Prostate gland (tissue), 2 donors: ENCODE data around the gene EIF2B5. TPM values are rescaled to one million over a fixed set of nuclear protein-coding genes. Genes with fewer than 3 reads are reported as not detected.

Experiments
- DNase-seq: peaks from one replicate; pipeline ENCODE4 v3.0.0-alpha.2; 2019; ENCODE audit warnings: low spot score
- H3K27ac ChIP-seq, 2 donors: fragments of 200-600 bp; sonication (generic); 2 replicates each; pipeline ENCODE4 v1.5.1; 2017 to 2019
- H3K27me3 ChIP-seq: fragments of 200-600 bp; sonication (generic); replicated peaks from 2 replicates; pipeline ENCODE4 v1.5.1; 2019; ENCODE audit not compliant: insufficient read depth
- H3K36me3 ChIP-seq, 2 donors: fragments of 200-600 bp; sonication (generic); 1 replicate in 1 of 2; 2 replicates in 1 of 2; pipeline versions ENCODE4 v1.5.1 to v1.8.1; 2017 to 2019
- H3K4me1 ChIP-seq: fragments of 200-600 bp; sonication (generic); replicated peaks from 2 replicates; pipeline ENCODE4 v1.5.1; 2019
- H3K4me3 ChIP-seq, 2 donors: fragments of 200-600 bp; sonication (generic); 2 replicates each; pipeline ENCODE4 v1.5.1; 2017 to 2019
- H3K9me3 ChIP-seq: fragments of 200-600 bp; sonication (generic); 2 replicates; pipeline ENCODE4 v1.5.1; 2017
- CTCF ChIP-seq, 4 experiments: fragments of 200-600 bp in 2 of 4; fragments of 450-650 bp in 2 of 4; sonication (generic) in 2 of 4; IDR thresholded peaks; 1 replicate in 3 of 4; 2 replicates in 1 of 4; pipeline ENCODE4 v1.5.1; 2016 to 2019; ENCODE audit warnings: antibody characterized with exemption in 4 of 4, mild to moderate bottlenecking in 2 of 4, moderate library complexity in 2 of 4
- POLR2A ChIP-seq: fragments of 450-650 bp; IDR thresholded peaks from one replicate; pipeline ENCODE4 v1.6.1; 2016; ENCODE audit warnings: antibody characterized with exemption, mild to moderate bottlenecking
- POLR2AphosphoS5 ChIP-seq: sonication (generic); formaldehyde crosslinking; IDR thresholded peaks from one replicate; pipeline ENCODE4 v1.6.1; 2017; ENCODE audit warnings: antibody characterized with exemption
- WGBS: methylation state at CpG from one replicate; pipeline ENCODE4 v1.1.5; 2018; 5-methylcytosine and 5-hydroxymethylcytosine counted together
- intact Hi-C: fragments of 100-400 bp; cut with DNase I; formaldehyde crosslinking; loops from one replicate; pipeline ENCODE4 v1.14.2; 2022
- total RNA-seq, 2 donors: library from RNA; depleted of rRNA; stranded (reverse); fragments of >200 nt; gene quantifications; one replicate each; pipeline ENCODE4 v1.1.0, GENCODE V29; 2016

The EIF2B5 gene
- total RNA-seq, 2 donors from 2014 or later, result 54.9 to 61.5 TPM

GRCh38 chr3:184171562-184171961, 36.4 kb downstream of the EIF2B5 start:
- Histone ChIP-seq H3K9me3 (no peaks in the 10 kb centered on the region), H3K4me3 (no peak overlapping the region), H3K27me3 (no peaks in the 10 kb centered on the region), H3K27ac (no peak overlapping the region), H3K36me3 (peaks cover 15 to 25% of the 10 kb centered on the region in 2 donors), H3K4me1 (peaks cover 7% of the 10 kb centered on the region)
- no peak for TF ChIP-seq CTCF (IDR thresholded peaks at IDR 0.05)
- TF ChIP-seq POLR2A, result no peak
- TF ChIP-seq POLR2AphosphoS5, result no peak
- DNase-seq, result no peak
- intact Hi-C loops, result loop anchor here (5.0 kb wide), 1 partner anchor 126 kb away; the partner anchor contains the start of gene PSMD2
- WGBS, result 77% methylated on average over 9 of the region's 9 CpGs

GRCh38 chr3:184172681-184173373, 37.7 kb downstream of the EIF2B5 start:
- no peak overlapping the region for H3K27ac ChIP-seq
- H3K36me3 ChIP-seq, result peaks cover 8 to 28% of the 10 kb centered on the region in 2 donors
- TF ChIP-seq CTCF (IDR thresholded peaks at IDR 0.05) (no peak), POLR2AphosphoS5 (no peak), POLR2A (no peak)
- no peaks in the 10 kb centered on the region for H3K9me3 ChIP-seq
- H3K4me3 ChIP-seq, result no peak overlapping the region
- DNase-seq, result no peak
- H3K4me1 ChIP-seq, result peaks cover 18% of the 10 kb centered on the region
- 72% methylated on average over 5 of the region's 5 CpGs for WGBS
- no peaks in the 10 kb centered on the region for H3K27me3 ChIP-seq
- intact Hi-C loops, result loop anchor here (5.0 kb wide), 1 partner anchor 124 kb away; the partner anchor contains the start of gene PSMD2

- Histone ChIP-seq H3K4me3 (no peak overlapping the region), H3K27me3 (no peaks in the 10 kb centered on the region), H3K9me3 (no peaks in the 10 kb centered on the region), H3K4me1 (peaks cover 18% of the 10 kb centered on the region), H3K27ac (peak overlapping the region; percentile 4 to 67), H3K36me3 (peaks cover 3 to 23% of the 10 kb centered on the region in 2 donors)
- DNase-seq, result no peak
- intact Hi-C loops, result loop anchor here (5.0 kb wide), 1 partner anchor 124 kb away; the partner anchor contains the start of gene PSMD2
- WGBS, result 87% methylated on average over 2 of the region's 2 CpGs
- no peak for TF ChIP-seq CTCF (IDR thresholded peaks at IDR 0.05)
- TF ChIP-seq POLR2A, result no peak
- no peak for TF ChIP-seq POLR2AphosphoS5
Measured at GRCh38 chr3:184173374-184173722, 38.2 kb downstream of the EIF2B5 start.

GRCh38 chr3:184174284-184174645, 39.1 kb downstream of the EIF2B5 start:
- 10% methylated on average over 4 of the region's 4 CpGs for WGBS
- TF ChIP-seq POLR2A (no peak), CTCF (IDR thresholded peaks at IDR 0.05) (no peak), POLR2AphosphoS5 (no peak)
- intact Hi-C loops, result loop anchor here (5.0 kb wide), 1 partner anchor 123 kb away; the partner anchor contains the start of gene PSMD2

More at GRCh38 chr3:184174284-184174645, 39.1 kb downstream of the EIF2B5 start:
- peak overlapping the region; percentile 4 to 67 for H3K27ac ChIP-seq
- H3K4me1 ChIP-seq, result peaks cover 18% of the 10 kb centered on the region
- H3K27me3 ChIP-seq, result no peaks in the 10 kb centered on the region
- no peaks in the 10 kb centered on the region for H3K9me3 ChIP-seq
- H3K36me3 ChIP-seq, result peaks cover 4 to 23% of the 10 kb centered on the region in 2 donors
- H3K4me3 ChIP-seq, result no peak overlapping the region
- no peak for DNase-seq
